ENCODE results near the gene ZNF143.

Gene ZNF143

DNA sequence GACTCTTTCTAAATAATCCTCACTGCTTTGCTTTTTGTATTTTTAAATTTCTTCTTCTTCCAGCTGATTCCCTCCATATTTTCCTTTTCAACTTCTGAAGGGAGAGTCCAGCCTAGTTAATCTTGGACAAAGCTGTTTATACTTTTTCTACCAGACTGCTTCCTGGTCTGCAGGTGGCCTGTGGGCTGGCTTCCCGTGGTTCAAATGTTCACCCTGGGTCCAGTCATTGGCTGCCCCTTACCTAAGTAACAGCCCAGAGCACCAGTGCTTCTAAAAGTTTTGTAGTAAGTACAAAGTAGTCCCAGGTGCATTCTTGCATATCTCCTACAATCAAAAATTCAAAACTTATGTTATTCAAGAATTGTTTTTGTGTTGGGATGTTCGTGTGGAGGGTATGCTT is 19.1 kb downstream of the ZNF143 start:
- H4K20me1 ChIP-seq (ENCODE audit: insufficient read depth, low read length): no peaks in the 10 kb centered on the region
- no peak overlapping the region for H3K4me2 ChIP-seq (ENCODE audit: low read depth, low read length)
- no peaks in the 10 kb centered on the region for H3K4me1 ChIP-seq (ENCODE audit: low read length)
- H3K79me2 ChIP-seq (ENCODE audit: low read length): no peaks in the 10 kb centered on the region
- no peak overlapping the region for H3K9ac ChIP-seq (ENCODE audit: low read length)
- no peaks in the 10 kb centered on the region for H3F3A ChIP-seq (ENCODE audit: insufficient read depth, low read length)
- H3K27ac ChIP-seq (ENCODE audit: low read length): no peak overlapping the region
- DNase-seq: no peak
- TF ChIP-seq EZH2phosphoT487 (IDR thresholded peaks at IDR 0.05; ENCODE audit: low read length): no peak
- no peak for TF ChIP-seq EZH2 (optimal IDR thresholded peaks at IDR 0.05; ENCODE audit: low read depth, low read length)
- TF ChIP-seq, protein P1, sequence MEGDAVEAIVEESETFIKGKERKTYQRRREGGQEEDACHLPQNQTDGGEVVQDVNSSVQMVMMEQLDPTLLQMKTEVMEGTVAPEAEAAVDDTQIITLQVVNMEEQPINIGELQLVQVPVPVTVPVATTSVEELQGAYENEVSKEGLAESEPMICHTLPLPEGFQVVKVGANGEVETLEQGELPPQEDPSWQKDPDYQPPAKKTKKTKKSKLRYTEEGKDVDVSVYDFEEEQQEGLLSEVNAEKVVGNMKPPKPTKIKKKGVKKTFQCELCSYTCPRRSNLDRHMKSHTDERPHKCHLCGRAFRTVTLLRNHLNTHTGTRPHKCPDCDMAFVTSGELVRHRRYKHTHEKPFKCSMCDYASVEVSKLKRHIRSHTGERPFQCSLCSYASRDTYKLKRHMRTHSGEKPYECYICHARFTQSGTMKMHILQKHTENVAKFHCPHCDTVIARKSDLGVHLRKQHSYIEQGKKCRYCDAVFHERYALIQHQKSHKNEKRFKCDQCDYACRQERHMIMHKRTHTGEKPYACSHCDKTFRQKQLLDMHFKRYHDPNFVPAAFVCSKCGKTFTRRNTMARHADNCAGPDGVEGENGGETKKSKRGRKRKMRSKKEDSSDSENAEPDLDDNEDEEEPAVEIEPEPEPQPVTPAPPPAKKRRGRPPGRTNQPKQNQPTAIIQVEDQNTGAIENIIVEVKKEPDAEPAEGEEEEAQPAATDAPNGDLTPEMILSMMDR (IDR thresholded peaks at IDR 0.05; ENCODE audit: low read length): no peak
- no peaks in the 10 kb centered on the region for H3K27me3 ChIP-seq (replicated peaks; ENCODE audit: insufficient read depth, low read length)
- no peaks in the 10 kb centered on the region for H3K9me3 ChIP-seq (replicated peaks; ENCODE audit: insufficient read depth, low read length)
- H3K9me2 ChIP-seq (replicated peaks; ENCODE audit: insufficient read depth, low read length): no peaks in the 10 kb centered on the region
- no peak overlapping the region for H3K4me3 ChIP-seq (ENCODE audit: low read length)
- no peak overlapping the region for H2AFZ ChIP-seq (ENCODE audit: low read length)
- 0 out of 2 replicates have a peak, but pooled peaks cover 2% of the 10 kb centered on the region for H3K36me3 ChIP-seq (replicated peaks; ENCODE audit: insufficient read depth, low read length)

- no peaks in the 10 kb centered on the region for H3K27me3 ChIP-seq (replicated peaks; ENCODE audit: insufficient read depth, low read length)
- H3K79me2 ChIP-seq (ENCODE audit: low read length): no peaks in the 10 kb centered on the region
- H2AFZ ChIP-seq (ENCODE audit: low read length): no peak overlapping the region
- no peaks in the 10 kb centered on the region for H3K9me2 ChIP-seq (replicated peaks; ENCODE audit: insufficient read depth, low read length)
- no peaks in the 10 kb centered on the region for H3K9me3 ChIP-seq (replicated peaks; ENCODE audit: insufficient read depth, low read length)
- no peak for DNase-seq
- no peaks in the 10 kb centered on the region for H3K36me3 ChIP-seq (replicated peaks; ENCODE audit: insufficient read depth, low read length)
- no peak overlapping the region for H3K9ac ChIP-seq (ENCODE audit: low read length)
- no peak overlapping the region for H3K27ac ChIP-seq (ENCODE audit: low read length)
- no peaks in the 10 kb centered on the region for H4K20me1 ChIP-seq (ENCODE audit: insufficient read depth, low read length)
- no peaks in the 10 kb centered on the region for H3K4me1 ChIP-seq (ENCODE audit: low read length)
- TF ChIP-seq, protein P1 (IDR thresholded peaks at IDR 0.05; ENCODE audit: low read length): no peak
- TF ChIP-seq EZH2 (optimal IDR thresholded peaks at IDR 0.05; ENCODE audit: low read depth, low read length) (no peak), EZH2phosphoT487 (IDR thresholded peaks at IDR 0.05; ENCODE audit: low read length) (no peak)
- H3K4me3 ChIP-seq (ENCODE audit: low read length): no peak overlapping the region
- no peaks in the 10 kb centered on the region for H3F3A ChIP-seq (ENCODE audit: insufficient read depth, low read length)
- H3K4me2 ChIP-seq (ENCODE audit: low read depth, low read length): no peak overlapping the region
Observed at GRCh38 chr11:9489080-9489765, 28.4 kb downstream of the ZNF143 start.

DNA sequence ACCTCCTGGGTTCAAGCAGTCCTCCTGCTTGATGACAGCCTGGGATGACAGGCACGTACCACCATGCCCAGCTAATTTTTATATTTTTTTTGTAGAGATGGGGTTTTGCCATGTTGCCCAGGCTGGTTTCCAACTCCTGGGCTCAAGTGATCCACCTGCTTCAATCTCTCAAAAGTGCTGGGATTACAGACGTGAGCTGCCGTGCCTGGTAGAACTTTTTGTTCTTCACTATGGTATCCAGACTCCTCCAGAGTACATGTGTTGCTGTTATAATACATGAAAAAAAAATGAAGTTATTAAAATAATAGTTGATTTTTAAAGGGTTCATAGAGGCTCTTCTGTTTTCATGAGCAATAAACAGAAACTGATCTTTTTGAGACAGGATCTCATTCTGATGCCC is 29.6 kb downstream of the ZNF143 start:
- Histone ChIP-seq H3K79me2 (ENCODE audit: low read length) (no peaks in the 10 kb centered on the region), H3F3A (ENCODE audit: insufficient read depth, low read length) (no peaks in the 10 kb centered on the region), H3K27me3 (replicated peaks; ENCODE audit: insufficient read depth, low read length) (no peaks in the 10 kb centered on the region), H3K4me2 (ENCODE audit: low read depth, low read length) (no peak overlapping the region), H3K36me3 (replicated peaks; ENCODE audit: insufficient read depth, low read length) (no peaks in the 10 kb centered on the region), H3K4me1 (ENCODE audit: low read length) (no peaks in the 10 kb centered on the region), H3K27ac (ENCODE audit: low read length) (no peak overlapping the region), H3K9ac (ENCODE audit: low read length) (no peak overlapping the region), H3K4me3 (ENCODE audit: low read length) (no peak overlapping the region), H3K9me2 (replicated peaks; ENCODE audit: insufficient read depth, low read length) (no peaks in the 10 kb centered on the region), H2AFZ (ENCODE audit: low read length) (no peak overlapping the region), H4K20me1 (ENCODE audit: insufficient read depth, low read length) (no peaks in the 10 kb centered on the region), H3K9me3 (replicated peaks; ENCODE audit: insufficient read depth, low read length) (no peaks in the 10 kb centered on the region)
- no peak for DNase-seq
- TF ChIP-seq EZH2phosphoT487 (IDR thresholded peaks at IDR 0.05; ENCODE audit: low read length) (no peak), EZH2 (optimal IDR thresholded peaks at IDR 0.05; ENCODE audit: low read depth, low read length) (no peak)
- TF ChIP-seq, protein P1 (IDR thresholded peaks at IDR 0.05; ENCODE audit: low read length): no peak
